SU-DHL-6 (cell line): Measurements from ENCODE around the gene C1QL3.

Source experiments
- H2AFZ ChIP-seq: fragments of 200-600 bp; sonication (generic); 2 replicates; pipeline ENCODE4 v1.6.1; 2014; ENCODE audit warnings: low read depth, mild to moderate bottlenecking, moderate library complexity, mixed read lengths, antibody characterized with exemption, low read length; ENCODE audit not compliant: severe bottlenecking
- H3F3A ChIP-seq: fragments of 200-600 bp; shearing (Covaris generic); 2 replicates; pipeline ENCODE4 v1.6.0; 2016; ENCODE audit warnings: antibody characterized with exemption, mild to moderate bottlenecking; ENCODE audit not compliant: insufficient read depth
- H3K27ac ChIP-seq: fragments of 200-600 bp; sonication (generic); 2 replicates; pipeline ENCODE4 v1.5.1; 2016; ENCODE audit warnings: low read depth, mild to moderate bottlenecking, low read length, moderate library complexity, mixed read lengths
- H3K27me3 ChIP-seq: fragments of 200-600 bp; sonication (generic), shearing (Covaris generic); 2 replicates; pipeline ENCODE4 v1.6.0; 2014; ENCODE audit warnings: mild to moderate bottlenecking, low read length
- H3K36me3 ChIP-seq: fragments of 200-600 bp; sonication (generic); 2 replicates; pipeline ENCODE4 v1.6.1; 2014; ENCODE audit warnings: mild to moderate bottlenecking, low read length, mixed read lengths
- H3K4me2 ChIP-seq: fragments of 300-600, 200-600 bp; shearing (Covaris generic), sonication (generic); 2 replicates; pipeline ENCODE4 v1.6.0; 2014; ENCODE audit warnings: low read length, low read depth, mild to moderate bottlenecking; ENCODE audit not compliant: poor library complexity, severe bottlenecking
- H3K4me3 ChIP-seq: fragments of 200-600 bp; sonication (generic); 2 replicates; pipeline ENCODE4 v1.5.1; 2014; ENCODE audit warnings: antibody characterized with exemption, low read length, mild to moderate bottlenecking, mixed read lengths; ENCODE audit not compliant: insufficient read depth, poor library complexity, severe bottlenecking
- H3K79me2 ChIP-seq: fragments of 200-600 bp; sonication (generic); 2 replicates; pipeline ENCODE4 v1.6.1; 2014; ENCODE audit warnings: mild to moderate bottlenecking, low read length, moderate library complexity; ENCODE audit not compliant: insufficient read depth
- H3K9ac ChIP-seq: fragments of 200-600 bp; sonication (generic); 2 replicates; pipeline ENCODE4 v1.7.0; 2014; ENCODE audit warnings: mild to moderate bottlenecking, low read length
- H3K9me2 ChIP-seq: fragments of 200-600 bp; sonication (generic); replicated peaks from 2 replicates; pipeline ENCODE4 v1.6.1; 2014; ENCODE audit warnings: low read length; ENCODE audit not compliant: insufficient read depth
- H3K9me3 ChIP-seq: fragments of 200-600 bp; sonication (generic); 2 replicates; pipeline ENCODE4 v1.6.1; 2014; ENCODE audit warnings: low read length, mixed read lengths; ENCODE audit not compliant: insufficient read depth
- H4K20me1 ChIP-seq: fragments of 200-600 bp; sonication (generic); 2 replicates; pipeline ENCODE4 v1.6.1; 2014; ENCODE audit warnings: low read depth, mild to moderate bottlenecking, antibody characterized with exemption, low read length, moderate library complexity, mixed read lengths
- EZH2phosphoT487 ChIP-seq: fragments of 200-600 bp; sonication (generic), shearing (Covaris generic); conservative IDR thresholded peaks from 2 replicates; pipeline ENCODE4 v1.6.1; 2018; ENCODE audit warnings: mild to moderate bottlenecking, antibody characterized with exemption, low read length, moderate library complexity, mixed read lengths
- TF ChIP-seq, protein P1 (sequence below): fragments of 200-600 bp; sonication (generic); IDR thresholded peaks from one replicate; pipeline ENCODE4 v1.5.1; 2017; ENCODE audit warnings: antibody characterized with exemption, mild to moderate bottlenecking, low read length, moderate library complexity; ENCODE audit not compliant: insufficient read depth, poor library complexity, severe bottlenecking

The C1QL3 gene

GRCh38 chr10:16520900-16521299 is 779 bp downstream of the C1QL3 start:
- Histone ChIP-seq H3K27ac (no peak overlapping the region), H3F3A (0 out of 2 replicates have a peak, but pooled peaks cover 3% of the 10 kb centered on the region)
- TF ChIP-seq, protein P1, sequence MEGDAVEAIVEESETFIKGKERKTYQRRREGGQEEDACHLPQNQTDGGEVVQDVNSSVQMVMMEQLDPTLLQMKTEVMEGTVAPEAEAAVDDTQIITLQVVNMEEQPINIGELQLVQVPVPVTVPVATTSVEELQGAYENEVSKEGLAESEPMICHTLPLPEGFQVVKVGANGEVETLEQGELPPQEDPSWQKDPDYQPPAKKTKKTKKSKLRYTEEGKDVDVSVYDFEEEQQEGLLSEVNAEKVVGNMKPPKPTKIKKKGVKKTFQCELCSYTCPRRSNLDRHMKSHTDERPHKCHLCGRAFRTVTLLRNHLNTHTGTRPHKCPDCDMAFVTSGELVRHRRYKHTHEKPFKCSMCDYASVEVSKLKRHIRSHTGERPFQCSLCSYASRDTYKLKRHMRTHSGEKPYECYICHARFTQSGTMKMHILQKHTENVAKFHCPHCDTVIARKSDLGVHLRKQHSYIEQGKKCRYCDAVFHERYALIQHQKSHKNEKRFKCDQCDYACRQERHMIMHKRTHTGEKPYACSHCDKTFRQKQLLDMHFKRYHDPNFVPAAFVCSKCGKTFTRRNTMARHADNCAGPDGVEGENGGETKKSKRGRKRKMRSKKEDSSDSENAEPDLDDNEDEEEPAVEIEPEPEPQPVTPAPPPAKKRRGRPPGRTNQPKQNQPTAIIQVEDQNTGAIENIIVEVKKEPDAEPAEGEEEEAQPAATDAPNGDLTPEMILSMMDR = no peak
- TF ChIP-seq EZH2phosphoT487 = no peak

DNA sequence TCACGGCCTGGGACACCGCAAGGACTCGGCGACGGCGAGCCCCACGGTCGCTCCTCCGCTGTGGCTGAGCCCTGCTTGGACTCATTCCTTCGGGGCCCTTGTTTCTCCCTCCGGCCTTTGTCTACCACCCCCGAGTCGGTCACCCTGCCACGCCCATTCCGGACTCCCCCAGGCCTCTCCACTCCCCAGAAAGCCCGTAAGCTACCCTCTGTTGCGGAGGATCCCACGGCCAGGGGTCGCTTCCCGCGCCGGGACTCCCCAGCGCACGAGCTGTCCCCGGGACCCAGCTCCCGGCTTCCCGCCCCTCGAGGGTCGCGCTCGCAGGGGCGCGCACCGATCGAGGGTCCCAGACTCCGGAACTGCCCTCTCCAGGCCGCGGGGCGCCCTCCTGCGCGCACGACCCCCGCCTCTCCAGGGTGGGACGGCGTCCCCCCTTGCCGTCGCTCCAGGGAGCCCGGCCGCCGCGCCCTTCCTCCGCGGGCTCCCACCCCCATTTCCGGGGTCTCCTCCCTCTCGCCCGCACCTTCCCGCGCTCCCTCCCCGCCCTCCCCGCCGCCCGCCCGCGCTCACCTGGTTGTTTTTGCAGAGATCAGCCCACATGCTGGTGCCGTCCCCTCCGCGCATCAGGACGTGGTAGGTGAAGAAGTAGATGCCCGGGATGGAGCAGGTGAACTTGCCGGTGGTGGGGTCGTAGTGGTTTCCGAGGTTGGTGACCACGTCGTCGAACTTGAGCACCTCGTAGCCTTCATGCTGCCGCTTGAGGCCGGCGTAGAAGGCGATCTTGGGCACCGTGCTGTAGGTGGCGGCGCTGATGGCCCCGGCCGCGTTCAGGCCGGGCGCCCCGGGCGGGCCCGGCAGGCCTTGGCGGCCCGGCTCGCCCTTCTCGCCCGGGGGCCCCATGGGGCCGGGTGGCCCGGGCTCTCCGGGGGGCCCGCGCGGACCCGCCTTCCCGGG is 1.5 kb downstream of the C1QL3 start:
- no peaks in the 10 kb centered on the region for H3K27me3 ChIP-seq
- H3K9ac ChIP-seq = no peak overlapping the region
- TF ChIP-seq EZH2phosphoT487 = no peak
- TF ChIP-seq, protein P1 = no peak
- H3K4me3 ChIP-seq = no peak overlapping the region
- H3K9me3 ChIP-seq = no peaks in the 10 kb centered on the region
- H3K36me3 ChIP-seq = no peaks in the 10 kb centered on the region
- no peak overlapping the region for H2AFZ ChIP-seq
- no peaks in the 10 kb centered on the region for H3K9me2 ChIP-seq
- H3F3A ChIP-seq = 0 out of 2 replicates have a peak, but pooled peaks cover 3% of the 10 kb centered on the region
- no peak overlapping the region for H3K27ac ChIP-seq
- H3K4me2 ChIP-seq = no peak overlapping the region
- no peaks in the 10 kb centered on the region for H4K20me1 ChIP-seq
- no peaks in the 10 kb centered on the region for H3K79me2 ChIP-seq

More at GRCh38 chr10:16520900-16521299, 779 bp downstream of the C1QL3 start:
- Histone ChIP-seq H3K9me3 (no peaks in the 10 kb centered on the region), H3K9me2 (no peaks in the 10 kb centered on the region), H3K79me2 (no peaks in the 10 kb centered on the region), H3K4me3 (peak overlapping the region; percentile 40), H3K36me3 (no peaks in the 10 kb centered on the region), H3K9ac (peak overlapping the region; percentile 38), H2AFZ (peak overlapping the region; percentile 4), H4K20me1 (no peaks in the 10 kb centered on the region), H3K4me2 (peak overlapping the region; percentile 42), H3K27me3 (no peaks in the 10 kb centered on the region)

DNA sequence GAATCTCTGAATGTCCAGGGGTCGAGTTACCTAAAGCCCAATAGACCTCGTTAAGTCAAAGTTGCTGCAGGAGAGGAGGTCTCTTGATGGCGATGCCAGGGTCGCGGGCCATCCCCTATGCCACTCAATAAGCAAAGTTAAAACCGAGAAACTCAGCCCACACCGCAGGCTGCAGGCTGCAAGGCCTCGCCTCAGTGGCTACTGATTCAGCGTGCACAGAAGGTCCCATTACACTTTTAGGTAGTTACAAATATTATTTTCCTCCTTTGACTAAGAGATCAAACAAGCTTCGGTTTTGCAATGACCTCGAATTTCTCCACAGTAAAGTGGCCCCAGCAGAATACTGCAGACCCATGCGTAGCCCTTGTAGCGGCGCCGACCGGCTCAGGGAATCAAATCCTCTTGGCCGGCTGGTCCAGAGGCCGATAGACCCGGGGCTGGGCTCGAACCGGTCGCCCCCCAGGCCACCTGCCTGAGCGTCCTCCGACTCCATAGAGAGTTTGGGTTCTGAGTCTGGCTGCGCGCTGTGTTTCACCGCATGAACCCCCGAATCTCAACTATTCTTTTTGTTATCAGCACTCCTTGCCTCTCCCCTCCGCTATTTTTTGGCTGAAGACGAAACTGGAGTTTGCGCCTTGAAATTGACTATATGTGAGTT is 2.3 kb downstream of the C1QL3 start:
- Histone ChIP-seq H3K27me3 (no peaks in the 10 kb centered on the region), H3K9ac (no peak overlapping the region), H3K79me2 (no peaks in the 10 kb centered on the region), H3K9me3 (no peaks in the 10 kb centered on the region), H3K9me2 (no peaks in the 10 kb centered on the region), H3K4me2 (no peak overlapping the region), H4K20me1 (no peaks in the 10 kb centered on the region), H3F3A (0 out of 2 replicates have a peak, but pooled peaks cover 3% of the 10 kb centered on the region), H3K36me3 (no peaks in the 10 kb centered on the region), H3K27ac (no peak overlapping the region), H3K4me3 (no peak overlapping the region), H2AFZ (no peak overlapping the region)
- TF ChIP-seq EZH2phosphoT487 = no peak
